Measurements from ENCODE around the gene TNC.

DNA sequence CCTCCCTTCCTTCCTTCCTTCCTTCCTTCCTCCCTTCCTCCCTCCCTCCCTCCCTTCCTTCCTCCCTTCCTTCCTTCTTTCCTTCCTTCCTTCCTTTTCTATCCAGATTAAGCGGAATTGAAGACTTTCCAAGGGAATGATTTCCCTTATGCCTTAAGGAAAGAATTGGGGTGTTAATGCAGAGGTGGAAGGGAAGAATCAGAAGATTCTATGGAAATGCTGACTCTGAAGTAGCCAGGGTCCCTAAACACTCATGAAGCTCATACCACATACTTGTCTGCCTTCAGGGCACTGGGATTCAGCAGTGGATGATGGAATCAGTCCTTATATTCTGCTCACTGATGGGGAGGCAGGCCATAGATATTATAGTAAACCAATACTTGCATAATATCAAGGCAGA is 48.2 kb downstream of the TNC start:
- TF ChIP-seq POLR2A (IDR thresholded peaks at IDR 0.05; ENCODE audit: low read depth, low read length) (no peak), RAD21 (IDR thresholded peaks at IDR 0.05; ENCODE audit: low read length) (no peak), BHLHE40 (IDR thresholded peaks at IDR 0.05; ENCODE audit: low read depth, low read length) (no peak), NFE2L2 (IDR thresholded peaks at IDR 0.05; ENCODE audit: low read depth, low read length) (no peak), MAFK (IDR thresholded peaks at IDR 0.05; ENCODE audit: low read depth, low read length) (no peak), RFX5 (IDR thresholded peaks at IDR 0.05; ENCODE audit: low read depth, low read length) (no peak), CEBPB (IDR thresholded peaks at IDR 0.05; ENCODE audit: low read depth, low read length) (no peak), RCOR1 (IDR thresholded peaks at IDR 0.05; ENCODE audit: insufficient replicate concordance, low read length) (no peak), ELK1 (IDR thresholded peaks at IDR 0.05; ENCODE audit: borderline replicate concordance, low read depth, low read length) (no peak), SMC3 (IDR thresholded peaks at IDR 0.05; ENCODE audit: low read depth, low read length) (no peak), FOS (IDR thresholded peaks at IDR 0.05; ENCODE audit: low read depth, low read length) (no peak), MXI1 (IDR thresholded peaks at IDR 0.05; ENCODE audit: borderline replicate concordance, low read depth, low read length) (no peak)
- TF ChIP-seq, protein P1, sequence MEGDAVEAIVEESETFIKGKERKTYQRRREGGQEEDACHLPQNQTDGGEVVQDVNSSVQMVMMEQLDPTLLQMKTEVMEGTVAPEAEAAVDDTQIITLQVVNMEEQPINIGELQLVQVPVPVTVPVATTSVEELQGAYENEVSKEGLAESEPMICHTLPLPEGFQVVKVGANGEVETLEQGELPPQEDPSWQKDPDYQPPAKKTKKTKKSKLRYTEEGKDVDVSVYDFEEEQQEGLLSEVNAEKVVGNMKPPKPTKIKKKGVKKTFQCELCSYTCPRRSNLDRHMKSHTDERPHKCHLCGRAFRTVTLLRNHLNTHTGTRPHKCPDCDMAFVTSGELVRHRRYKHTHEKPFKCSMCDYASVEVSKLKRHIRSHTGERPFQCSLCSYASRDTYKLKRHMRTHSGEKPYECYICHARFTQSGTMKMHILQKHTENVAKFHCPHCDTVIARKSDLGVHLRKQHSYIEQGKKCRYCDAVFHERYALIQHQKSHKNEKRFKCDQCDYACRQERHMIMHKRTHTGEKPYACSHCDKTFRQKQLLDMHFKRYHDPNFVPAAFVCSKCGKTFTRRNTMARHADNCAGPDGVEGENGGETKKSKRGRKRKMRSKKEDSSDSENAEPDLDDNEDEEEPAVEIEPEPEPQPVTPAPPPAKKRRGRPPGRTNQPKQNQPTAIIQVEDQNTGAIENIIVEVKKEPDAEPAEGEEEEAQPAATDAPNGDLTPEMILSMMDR (conservative IDR thresholded peaks at IDR 0.05; ENCODE audit: low read depth, low read length): no peak

Data from IMR-90 (cell line).